WTC11 (cell line): Measurements from ENCODE around the gene PYCARD. TPM values are rescaled to one million over a fixed set of nuclear protein-coding genes. Genes with fewer than 3 reads are reported as not detected.

ENCODE experiments used
- ATAC-seq: fragments of 200-7000 bp; cut with Tn5 transposase; 2 replicates; pipeline ENCODE4 v1.10.0; 2021; ENCODE audit warnings: mild to moderate bottlenecking, moderate library complexity
- CTCF ChIA-PET: fragments of 300-600 bp; sonication (Branson Sonifier 250); formaldehyde crosslinking; loops from one replicate; lab custom pipeline; 2021; ENCODE audit warnings: antibody characterized with exemption; lab: Charles Lee
- POLR2A ChIA-PET: fragments of 350-600 bp; sonication (Branson Sonifier 250); formaldehyde crosslinking; loops from one replicate; lab custom pipeline; 2021; ENCODE audit warnings: antibody characterized with exemption; lab: Charles Lee
- DNase-seq: peaks from one replicate; pipeline ENCODE4 v3.0.0; 2021; ENCODE audit warnings: low spot score
- H3K27ac Mint-ChIP-seq: 2 replicates; pipeline ENCODE4 v1.8.0; 2021; ENCODE audit warnings: mixed read lengths
- H3K27me3 Mint-ChIP-seq: 2 replicates; pipeline ENCODE4 v1.8.0; 2021; ENCODE audit warnings: low read depth, mild to moderate bottlenecking, moderate library complexity, mixed read lengths
- H3K36me3 Mint-ChIP-seq: 2 replicates; pipeline ENCODE4 v1.8.0; 2021; ENCODE audit warnings: mixed read lengths
- H3K4me1 Mint-ChIP-seq: 2 replicates; pipeline ENCODE4 v1.8.0; 2022; ENCODE audit warnings: mixed read lengths
- H3K4me3 Mint-ChIP-seq: 2 replicates; pipeline ENCODE4 v1.8.0; 2021; ENCODE audit warnings: mild to moderate bottlenecking, moderate library complexity, mixed read lengths
- H3K9me3 Mint-ChIP-seq: 2 replicates; pipeline ENCODE4 v1.8.0; 2021; ENCODE audit warnings: mixed read lengths
- CREM ChIP-seq: sonication (generic); formaldehyde crosslinking; IDR thresholded peaks from 2 replicates; pipeline ENCODE4 v1.8.1; 2022; ENCODE audit warnings: mild to moderate bottlenecking, missing genetic modification reagents, moderate library complexity
- FOXP1 ChIP-seq: sonication (generic); formaldehyde crosslinking; IDR thresholded peaks from 2 replicates; pipeline ENCODE4 v1.8.0; 2022; ENCODE audit warnings: missing genetic modification reagents, mild to moderate bottlenecking, moderate library complexity, borderline replicate concordance
- GABPB1 ChIP-seq: sonication (generic); formaldehyde crosslinking; IDR thresholded peaks from 2 replicates; pipeline ENCODE4 v1.8.1; 2023; ENCODE audit warnings: mild to moderate bottlenecking, missing genetic modification reagents
- MYBL2 ChIP-seq: sonication (generic); formaldehyde crosslinking; IDR thresholded peaks from 2 replicates; pipeline ENCODE4 v1.8.1; 2023; ENCODE audit warnings: mild to moderate bottlenecking, moderate library complexity, missing genetic modification reagents
- ZNF232 ChIP-seq: sonication (generic); formaldehyde crosslinking; IDR thresholded peaks from 2 replicates; pipeline ENCODE4 v1.8.0; 2022; ENCODE audit warnings: mild to moderate bottlenecking, missing genetic modification reagents
- ZNF416 ChIP-seq: fragments of 250-450 bp; sonication (Bioruptor Pico); IDR thresholded peaks from 2 replicates; pipeline ENCODE4 v1.9.0; 2021; ENCODE audit warnings: mild to moderate bottlenecking, inconsistent platforms
- total RNA-seq: library from RNA; stranded (reverse); gene quantifications from 3 replicates; pipeline ENCODE4 v1.2.3, GENCODE V29; 2021
- TF ChIP-seq, protein P1 (sequence below): sonication (generic); formaldehyde crosslinking; IDR thresholded peaks from 2 replicates; pipeline ENCODE4 v1.8.1; 2023; ENCODE audit warnings: mild to moderate bottlenecking, missing genetic modification reagents
- TF ChIP-seq, protein P2 (sequence below): sonication (generic); formaldehyde crosslinking; IDR thresholded peaks from 2 replicates; pipeline ENCODE4 v1.8.1; 2023; ENCODE audit warnings: mild to moderate bottlenecking, missing genetic modification reagents, moderate library complexity
- TF ChIP-seq, protein P3 (sequence below): sonication (generic); formaldehyde crosslinking; conservative IDR thresholded peaks from 2 replicates; pipeline ENCODE4 v1.8.1; 2022; ENCODE audit warnings: mild to moderate bottlenecking, missing genetic modification reagents
- TF ChIP-seq, protein P4 (sequence below): sonication (generic); formaldehyde crosslinking; IDR thresholded peaks from 2 replicates; pipeline ENCODE4 v1.8.1; 2022; ENCODE audit warnings: low read depth, mild to moderate bottlenecking, moderate library complexity, missing genetic modification reagents, borderline replicate concordance

PYCARD gene
- total RNA-seq, 1 experiment from 2014 or later, result 35.2 TPM

DNA sequence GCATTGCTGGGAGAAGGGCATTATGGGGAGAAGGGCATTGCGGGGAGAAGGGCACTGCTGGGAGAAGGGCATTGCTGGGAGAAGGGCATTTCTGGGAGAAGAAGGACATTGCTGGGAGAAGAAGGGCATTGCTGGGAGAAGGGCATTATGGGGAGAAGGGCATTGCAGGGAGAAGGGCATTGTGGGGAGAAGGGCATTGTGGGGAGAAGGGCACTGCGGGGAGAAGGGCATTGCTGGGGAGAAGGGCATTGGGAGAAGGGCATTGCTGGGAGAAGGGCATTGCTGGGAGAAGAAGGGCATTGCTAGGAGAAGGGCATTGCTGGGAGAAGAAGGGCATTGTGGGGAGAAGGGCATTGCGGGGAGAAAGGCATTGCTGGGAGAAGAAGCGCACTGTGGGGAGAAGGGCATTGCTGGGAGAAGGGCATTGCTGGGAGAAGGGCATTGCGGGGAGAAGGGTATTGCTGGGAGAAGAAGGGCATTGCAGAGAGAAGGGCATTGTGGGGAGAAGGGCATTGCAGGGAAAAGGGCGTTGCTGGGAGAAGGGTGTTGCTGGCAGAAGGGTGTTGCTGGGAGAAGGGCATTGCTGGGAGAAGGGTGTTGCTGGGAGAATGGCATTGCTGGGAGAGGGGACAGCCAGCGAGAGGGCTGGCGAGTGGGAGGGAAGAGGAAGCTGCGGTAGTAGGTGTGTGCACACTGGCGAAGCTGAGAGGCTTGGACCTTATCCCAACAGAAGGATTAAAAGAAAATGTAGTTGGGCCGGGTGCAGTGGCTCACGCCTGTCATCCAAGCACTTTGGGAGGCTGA lies 19.0 kb upstream of the PYCARD start:
- POLR2A ChIA-PET, result no interaction called here
- Mint-ChIP-seq H3K4me3 (no peak overlapping the region), H3K27ac (no peak overlapping the region), H3K9me3 (no peaks in the 10 kb centered on the region), H3K36me3 (no peaks in the 10 kb centered on the region), H3K4me1 (peaks cover 8% of the 10 kb centered on the region), H3K27me3 (peaks cover 37% of the 10 kb centered on the region)
- TF ChIP-seq, protein P1, sequence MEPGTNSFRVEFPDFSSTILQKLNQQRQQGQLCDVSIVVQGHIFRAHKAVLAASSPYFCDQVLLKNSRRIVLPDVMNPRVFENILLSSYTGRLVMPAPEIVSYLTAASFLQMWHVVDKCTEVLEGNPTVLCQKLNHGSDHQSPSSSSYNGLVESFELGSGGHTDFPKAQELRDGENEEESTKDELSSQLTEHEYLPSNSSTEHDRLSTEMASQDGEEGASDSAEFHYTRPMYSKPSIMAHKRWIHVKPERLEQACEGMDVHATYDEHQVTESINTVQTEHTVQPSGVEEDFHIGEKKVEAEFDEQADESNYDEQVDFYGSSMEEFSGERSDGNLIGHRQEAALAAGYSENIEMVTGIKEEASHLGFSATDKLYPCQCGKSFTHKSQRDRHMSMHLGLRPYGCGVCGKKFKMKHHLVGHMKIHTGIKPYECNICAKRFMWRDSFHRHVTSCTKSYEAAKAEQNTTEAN (CRISPR knock-in tag), result no peak
- TF ChIP-seq, protein P2, sequence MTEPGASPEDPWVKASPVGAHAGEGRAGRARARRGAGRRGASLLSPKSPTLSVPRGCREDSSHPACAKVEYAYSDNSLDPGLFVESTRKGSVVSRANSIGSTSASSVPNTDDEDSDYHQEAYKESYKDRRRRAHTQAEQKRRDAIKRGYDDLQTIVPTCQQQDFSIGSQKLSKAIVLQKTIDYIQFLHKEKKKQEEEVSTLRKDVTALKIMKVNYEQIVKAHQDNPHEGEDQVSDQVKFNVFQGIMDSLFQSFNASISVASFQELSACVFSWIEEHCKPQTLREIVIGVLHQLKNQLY (CRISPR knock-in tag), result no peak
- TF ChIP-seq, protein P3, sequence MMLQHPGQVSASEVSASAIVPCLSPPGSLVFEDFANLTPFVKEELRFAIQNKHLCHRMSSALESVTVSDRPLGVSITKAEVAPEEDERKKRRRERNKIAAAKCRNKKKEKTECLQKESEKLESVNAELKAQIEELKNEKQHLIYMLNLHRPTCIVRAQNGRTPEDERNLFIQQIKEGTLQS (CRISPR knock-in tag), result no peak
- no peak for TF ChIP-seq ZNF416 (CRISPR knock-in tag)
- ATAC-seq, result no peak
- CTCF ChIA-PET, result no interaction called here
- DNase-seq, result no peak

DNA sequence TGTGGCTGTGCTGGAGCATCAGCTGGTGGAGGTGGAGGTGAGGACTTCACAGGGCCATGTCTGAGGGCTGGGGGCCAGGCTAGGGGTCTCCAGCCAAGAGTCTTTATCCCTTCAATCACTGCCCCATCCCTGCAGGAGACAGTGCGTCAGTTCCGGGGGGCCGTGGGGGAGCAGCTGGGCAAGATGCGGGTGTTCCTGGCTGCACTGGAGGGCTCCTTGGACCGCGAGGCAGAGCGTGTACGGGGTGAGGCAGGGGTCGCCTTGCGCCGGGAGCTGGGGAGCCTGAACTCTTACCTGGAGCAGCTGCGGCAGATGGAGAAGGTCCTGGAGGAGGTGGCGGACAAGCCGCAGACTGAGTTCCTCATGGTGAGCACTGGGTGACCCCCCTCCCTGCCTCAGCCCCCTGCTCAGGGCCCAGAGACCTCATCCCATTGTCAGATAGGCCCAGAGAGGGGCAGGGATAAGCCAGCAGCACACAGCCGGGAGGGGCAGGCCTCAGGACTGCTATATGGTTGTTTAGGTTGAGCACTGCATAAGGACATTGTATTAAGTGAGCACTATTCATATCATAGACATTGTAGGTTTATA lies 16.7 kb upstream of the PYCARD start:
- no peak for ATAC-seq
- no peak for DNase-seq
- Mint-ChIP-seq H3K36me3 (no peaks in the 10 kb centered on the region), H3K27me3 (peaks cover 51% of the 10 kb centered on the region), H3K4me3 (no peak overlapping the region), H3K9me3 (no peaks in the 10 kb centered on the region), H3K4me1 (peaks cover 17% of the 10 kb centered on the region)
- CTCF ChIA-PET, result interaction anchor here (1.3 to 1.4 kb wide), 2 partner anchors 17 to 114 kb away, joined by 4 read pairs; partner anchors contain the start of gene PYCARD
- TF ChIP-seq, protein P4, sequence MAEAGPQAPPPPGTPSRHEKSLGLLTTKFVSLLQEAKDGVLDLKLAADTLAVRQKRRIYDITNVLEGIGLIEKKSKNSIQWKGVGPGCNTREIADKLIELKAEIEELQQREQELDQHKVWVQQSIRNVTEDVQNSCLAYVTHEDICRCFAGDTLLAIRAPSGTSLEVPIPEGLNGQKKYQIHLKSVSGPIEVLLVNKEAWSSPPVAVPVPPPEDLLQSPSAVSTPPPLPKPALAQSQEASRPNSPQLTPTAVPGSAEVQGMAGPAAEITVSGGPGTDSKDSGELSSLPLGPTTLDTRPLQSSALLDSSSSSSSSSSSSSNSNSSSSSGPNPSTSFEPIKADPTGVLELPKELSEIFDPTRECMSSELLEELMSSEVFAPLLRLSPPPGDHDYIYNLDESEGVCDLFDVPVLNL (CRISPR knock-in tag), result no peak
- TF ChIP-seq FOXP1 (CRISPR knock-in tag), result no peak
- TF ChIP-seq CREM (CRISPR knock-in tag), result no peak
- no peak for TF ChIP-seq MYBL2 (CRISPR knock-in tag)
- no peak for TF ChIP-seq GABPB1 (CRISPR knock-in tag)
- TF ChIP-seq, all 79 proteins: peak for 0
- POLR2A ChIA-PET, result interaction anchor here (0.6 kb wide), 1 partner anchor 8 kb away, joined by 3 read pairs; no protein-coding TSS in a partner anchor
- H3K27ac Mint-ChIP-seq, result no peak overlapping the region; the same call in 1 of the 2 replicates

DNA sequence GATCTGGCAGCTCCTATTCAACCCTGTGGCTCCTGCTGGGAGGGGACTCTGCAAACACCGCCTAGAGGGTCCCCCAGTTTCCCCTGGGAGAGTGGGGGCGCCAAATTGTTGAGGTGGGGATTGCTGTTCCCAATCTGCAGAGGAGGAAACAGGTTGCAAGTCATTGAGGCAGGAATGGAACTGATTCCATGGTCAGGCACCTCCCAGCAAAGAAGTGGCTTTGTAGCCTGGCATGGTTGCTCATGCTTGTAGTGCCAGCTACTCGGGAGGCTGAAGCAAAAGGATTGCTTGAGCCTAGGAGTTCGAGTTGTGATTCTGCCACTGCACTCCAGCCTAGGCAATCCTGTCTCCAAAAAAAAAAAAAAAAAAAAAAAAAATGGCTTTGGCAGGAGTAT lies 14.6 kb upstream of the PYCARD start:
- POLR2A ChIA-PET, result interaction anchor here (0.5 to 1.9 kb wide), 2 partner anchors 61 to 117 kb away, joined by 3 to 5 read pairs; no protein-coding TSS in a partner anchor
- CTCF ChIA-PET, result interaction anchor here (0.5 to 4.9 kb wide), 22 partner anchors 10 to 478 kb away, joined by 3 to 41 read pairs (median 3); partner anchors contain the start of genes ARMC5, HSD3B7, KAT8 and PYCARD
- DNase-seq (no peak), ATAC-seq (no peak)
- peaks cover 63% of the 10 kb centered on the region for H3K27me3 Mint-ChIP-seq
- TF ChIP-seq, protein P1 (CRISPR knock-in tag), result no peak
- TF ChIP-seq ZNF232 (CRISPR knock-in tag), result 0 out of 2 replicates have a peak, but pooled peaks have one; percentile 5
- no peak overlapping the region for H3K27ac Mint-ChIP-seq
- H3K4me3 Mint-ChIP-seq, result peak overlapping the region; percentile 77
- H3K4me1 Mint-ChIP-seq, result peaks cover 30% of the 10 kb centered on the region
- no peaks in the 10 kb centered on the region for H3K9me3 Mint-ChIP-seq
- H3K36me3 Mint-ChIP-seq, result no peaks in the 10 kb centered on the region
